Body of pancreas (tissue), 4 donors: Measurements from ENCODE around the gene KANK2.

ENCODE experiments used
- POLR2A ChIP-seq, 3 donors: fragments of 450-650 bp; IDR thresholded peaks; one replicate each; pipeline ENCODE4 v1.6.1; 2016; ENCODE audit warnings: antibody characterized with exemption in 3 of 3, mild to moderate bottlenecking in 2 of 3
- TF ChIP-seq, protein P1 (sequence below), 7 experiments: fragments of 450-650 bp in 4 of 7; fragments of 200-600 bp in 3 of 7; sonication (generic) in 3 of 7; IDR thresholded peaks; one replicate each; pipeline ENCODE4 v1.5.1; 2016 to 2019; ENCODE audit warnings: antibody characterized with exemption in 7 of 7

DNA sequence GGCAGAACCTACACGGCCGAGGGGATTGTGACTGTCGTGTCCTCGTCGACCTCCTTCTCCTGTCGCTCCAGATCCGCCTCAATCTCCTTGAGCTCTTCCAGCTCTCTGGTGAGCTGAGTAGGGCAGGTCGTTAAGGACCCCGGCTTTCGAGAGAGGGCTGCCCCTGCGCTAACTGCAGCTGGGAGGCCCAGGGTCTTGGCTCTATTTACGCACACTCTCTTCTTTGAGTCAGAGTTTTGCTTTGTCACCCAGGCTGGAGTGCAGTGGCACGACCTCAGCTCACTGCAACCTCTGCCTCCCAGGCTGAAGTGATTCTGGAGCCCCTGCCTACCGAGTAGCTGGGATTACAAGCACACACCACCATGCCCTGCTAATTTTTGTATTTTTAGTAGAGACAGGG lies 49.3 kb downstream of the KANK2 start:
- no peak for TF ChIP-seq POLR2A (IDR thresholded peaks at IDR 0.05)
- TF ChIP-seq, protein P1, sequence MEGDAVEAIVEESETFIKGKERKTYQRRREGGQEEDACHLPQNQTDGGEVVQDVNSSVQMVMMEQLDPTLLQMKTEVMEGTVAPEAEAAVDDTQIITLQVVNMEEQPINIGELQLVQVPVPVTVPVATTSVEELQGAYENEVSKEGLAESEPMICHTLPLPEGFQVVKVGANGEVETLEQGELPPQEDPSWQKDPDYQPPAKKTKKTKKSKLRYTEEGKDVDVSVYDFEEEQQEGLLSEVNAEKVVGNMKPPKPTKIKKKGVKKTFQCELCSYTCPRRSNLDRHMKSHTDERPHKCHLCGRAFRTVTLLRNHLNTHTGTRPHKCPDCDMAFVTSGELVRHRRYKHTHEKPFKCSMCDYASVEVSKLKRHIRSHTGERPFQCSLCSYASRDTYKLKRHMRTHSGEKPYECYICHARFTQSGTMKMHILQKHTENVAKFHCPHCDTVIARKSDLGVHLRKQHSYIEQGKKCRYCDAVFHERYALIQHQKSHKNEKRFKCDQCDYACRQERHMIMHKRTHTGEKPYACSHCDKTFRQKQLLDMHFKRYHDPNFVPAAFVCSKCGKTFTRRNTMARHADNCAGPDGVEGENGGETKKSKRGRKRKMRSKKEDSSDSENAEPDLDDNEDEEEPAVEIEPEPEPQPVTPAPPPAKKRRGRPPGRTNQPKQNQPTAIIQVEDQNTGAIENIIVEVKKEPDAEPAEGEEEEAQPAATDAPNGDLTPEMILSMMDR (IDR thresholded peaks at IDR 0.05), result no peak
